GM19455 (cell line): ENCODE data around the gene IRGQ.
"Not testable (repeated sequence)": the region's sequence is repeated elsewhere in the genome, so short reads cannot be mapped to it uniquely, and the experiment has no call there.

Experiments
- ATAC-seq: cut with Tn5 transposase; IDR thresholded peaks from one replicate; pipeline ENCODE4 v1.9.1; 2021; ENCODE audit not compliant: unreplicated experiment

Gene IRGQ

GRCh38 chr19:43624933-43625332, 29.0 kb upstream of the IRGQ start:
- no peak for ATAC-seq

DNA sequence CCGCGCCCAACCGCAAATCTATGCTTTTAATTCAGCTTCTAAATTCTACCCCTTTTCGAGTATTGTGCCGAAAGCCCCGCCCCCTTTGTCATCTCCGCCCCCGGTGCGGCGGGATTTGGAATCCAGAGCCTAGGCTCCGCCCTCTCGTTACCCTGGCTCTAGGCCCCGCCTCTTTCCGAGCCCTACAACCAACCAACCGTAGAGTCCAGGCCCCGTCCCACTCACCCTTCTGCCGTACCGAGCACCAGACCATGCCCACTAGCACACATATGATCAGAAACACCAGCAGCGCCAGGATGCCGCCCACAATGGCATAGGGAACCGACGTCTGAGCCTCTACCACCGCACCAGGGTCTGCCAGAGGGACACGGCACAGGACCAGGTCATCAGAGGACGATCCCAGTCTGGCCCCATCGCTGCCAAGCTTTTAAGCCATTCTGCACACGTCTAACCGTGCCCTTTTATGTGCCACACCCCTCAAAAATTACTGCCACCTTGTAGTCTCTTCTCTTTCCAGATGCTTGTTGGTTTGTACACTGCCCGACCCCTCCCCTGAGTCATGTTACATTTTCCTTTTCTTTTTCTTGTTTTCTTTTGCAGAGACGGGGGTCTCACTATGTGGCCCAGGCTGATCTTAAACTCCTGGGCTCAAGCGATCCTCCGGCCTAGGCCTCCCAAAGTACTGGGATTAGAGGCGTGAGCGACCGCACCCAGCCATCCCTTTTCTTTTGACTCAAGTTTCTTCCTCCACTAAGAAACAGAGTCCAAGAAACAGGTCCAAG, 28.1 kb upstream of the IRGQ start:
- ATAC-seq, result no peak

DNA sequence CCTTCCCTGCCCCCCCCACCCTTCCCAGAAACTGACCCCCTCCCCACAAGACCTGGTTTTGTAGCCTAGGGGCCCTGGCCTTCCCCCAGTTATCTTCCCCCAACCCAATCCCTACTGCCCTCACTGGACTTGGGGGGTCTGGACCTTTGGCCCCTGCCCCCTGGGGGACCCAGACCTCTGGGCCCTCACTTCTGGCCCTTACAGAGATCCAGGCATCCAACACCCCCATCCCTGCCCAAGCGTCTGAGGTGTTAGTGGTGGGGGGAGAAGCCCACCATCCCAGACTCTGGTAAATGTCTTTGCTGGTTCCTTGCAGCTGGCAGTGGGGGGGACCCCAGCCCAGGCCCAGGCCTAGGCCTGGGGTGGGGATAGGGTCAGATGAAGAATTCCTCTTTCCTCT, 27.0 kb upstream of the IRGQ start:
- no peak for ATAC-seq

GRCh38 chr19:43622070-43622469, 26.1 kb upstream of the IRGQ start:
- ATAC-seq, result no peak

- ATAC-seq, result no peak
Observed at GRCh38 chr19:43620061-43621001, 24.4 kb upstream of the IRGQ start.

- peak; percentile 74 for ATAC-seq
Observed at GRCh38 chr19:43619262-43620060, 23.5 kb upstream of the IRGQ start, which contains the start of gene ZNF428. TSS of gene ZNF428 (minus strand) at chr19:43619629. CDS start at chr19:43614304, 5,325 bp downstream.

DNA sequence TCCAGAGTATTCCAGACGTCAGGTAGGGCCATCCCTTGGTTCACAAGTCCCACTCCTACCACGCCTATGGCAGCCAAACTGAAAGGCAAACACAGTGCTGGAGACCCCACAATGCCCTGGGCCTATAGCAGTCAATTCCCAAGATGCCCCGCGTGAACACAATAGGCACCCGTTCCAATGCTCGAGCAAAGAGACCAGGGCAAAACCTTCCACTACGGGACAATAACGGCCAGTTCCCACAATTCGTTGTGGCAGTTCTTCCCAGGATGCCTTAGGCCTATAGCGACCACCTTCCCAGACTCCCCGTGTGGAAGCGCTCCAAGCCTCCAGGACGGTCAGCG, 23.0 kb upstream of the IRGQ start:
- ATAC-seq, result peak; percentile 41

GRCh38 chr19:43616954-43617353, 21.0 kb upstream of the IRGQ start:
- ATAC-seq, result no peak

DNA sequence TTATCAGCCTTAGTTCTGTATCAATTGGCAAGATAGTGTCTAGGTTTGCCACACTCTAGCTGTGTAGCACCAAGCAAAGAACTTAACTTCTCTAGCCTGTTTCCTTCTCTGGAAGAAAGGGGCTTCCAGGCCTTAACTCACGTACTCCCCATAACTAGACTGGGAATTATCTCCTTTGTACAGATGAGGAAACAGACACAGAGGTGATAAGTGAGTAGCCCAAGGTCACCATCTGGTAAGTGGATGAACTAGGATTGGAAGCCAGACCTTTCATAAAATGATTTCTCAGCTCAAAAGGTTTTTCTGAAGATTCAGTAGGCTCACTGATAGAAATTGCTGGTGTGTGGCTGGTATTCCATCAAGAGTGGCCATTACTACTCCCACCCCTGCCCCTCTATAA, 20.4 kb upstream of the IRGQ start:
- ATAC-seq, result no peak

DNA sequence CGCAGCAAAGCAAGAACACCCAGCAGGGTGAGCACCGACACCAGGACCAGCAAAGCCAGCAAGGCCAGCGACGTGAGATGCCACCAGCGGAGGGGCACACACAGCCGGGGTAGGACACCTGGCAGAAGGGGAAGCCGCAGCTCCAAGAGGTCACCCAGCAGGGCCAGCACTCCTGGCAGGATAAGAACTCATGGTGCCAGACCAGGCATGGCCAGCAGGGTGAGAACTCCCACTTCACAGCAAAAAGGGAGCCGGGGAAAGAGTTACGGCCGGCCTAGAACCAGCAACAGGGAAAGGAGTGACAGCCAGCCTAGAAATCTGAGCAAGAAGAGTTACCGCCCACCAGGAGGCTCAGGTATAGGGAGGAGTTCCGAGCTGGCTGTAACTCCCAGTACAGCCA, 16.4 kb upstream of the IRGQ start:
- no peak for ATAC-seq

- ATAC-seq, result no peak
Observed at GRCh38 chr19:43611788-43612187, 15.9 kb upstream of the IRGQ start, which contains the start of gene SRRM5. TSS of gene SRRM5 (plus strand) at chr19:43612088. CDS start at chr19:43612122, 34 bp downstream.

DNA sequence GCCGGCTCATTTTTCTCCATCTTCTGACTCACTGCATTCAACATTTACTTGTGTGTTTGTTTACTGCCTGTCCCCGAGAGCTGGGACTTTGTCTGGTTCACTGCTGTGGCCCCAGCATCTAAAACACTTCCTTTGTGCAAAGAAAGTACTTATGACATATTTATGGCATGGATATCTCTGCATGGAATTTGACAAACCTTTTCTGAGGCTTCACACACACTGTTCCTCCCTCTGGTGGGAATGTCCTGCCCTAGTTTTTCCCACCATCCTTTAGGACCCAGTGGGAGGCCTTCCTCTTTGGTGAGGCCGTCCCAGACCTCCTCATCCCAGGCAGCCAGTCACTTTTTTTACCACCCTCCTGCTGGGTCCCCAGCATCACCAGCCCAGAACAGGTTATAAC, 14.6 kb upstream of the IRGQ start:
- no peak for ATAC-seq

DNA sequence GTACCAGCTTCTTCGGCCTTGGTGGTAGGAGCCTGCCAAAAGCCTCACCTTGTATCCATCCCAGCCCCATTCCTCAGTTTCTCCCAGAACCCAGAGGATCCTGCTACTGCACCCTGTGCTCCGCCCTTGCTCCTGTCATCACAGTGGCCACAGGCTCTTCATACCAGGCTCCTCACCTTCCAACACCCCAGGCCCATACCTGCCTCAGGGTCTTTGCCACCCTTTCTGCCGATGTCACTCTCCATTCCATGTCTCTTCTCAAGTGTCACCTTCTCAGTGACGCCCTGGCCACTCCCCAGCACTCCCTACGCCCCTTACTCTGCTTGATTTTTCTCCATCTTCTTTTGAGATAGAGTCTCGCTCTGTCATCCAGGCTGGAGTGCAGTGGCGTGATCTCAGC, 13.9 kb upstream of the IRGQ start:
- ATAC-seq, result no peak

- ATAC-seq, result no peak
Observed at GRCh38 chr19:43607238-43608205, 11.6 kb upstream of the IRGQ start.

- ATAC-seq, result no peak
Observed at GRCh38 chr19:43606569-43607229, 10.8 kb upstream of the IRGQ start.

- no peak for ATAC-seq
Observed at GRCh38 chr19:43605875-43606568, 10.1 kb upstream of the IRGQ start.

GRCh38 chr19:43600326-43600725, 4.4 kb upstream of the IRGQ start:
- not testable (repeated sequence) for ATAC-seq

GRCh38 chr19:43599635-43600295, 3.8 kb upstream of the IRGQ start:
- ATAC-seq, result no peak
